Neural cell (in vitro differentiated cells): ENCODE measurements around the gene SSX2IP. TPM values are rescaled to one million over a fixed set of nuclear protein-coding genes. Genes with fewer than 3 reads are reported as not detected.

ENCODE experiments used
- H2AFZ ChIP-seq: fragments of 200-600, 300-800 bp; sonication (generic), shearing (Covaris generic); 2 replicates; pipeline ENCODE4 v1.6.0; 2014; ENCODE audit warnings: low read depth, mild to moderate bottlenecking, antibody characterized with exemption, low read length, moderate library complexity
- H3F3A ChIP-seq: fragments of 200-600 bp; shearing (Covaris generic); 2 replicates; pipeline ENCODE4 v1.6.1; 2016; ENCODE audit warnings: mild to moderate bottlenecking, moderate library complexity, mixed read lengths, antibody characterized with exemption, low read length; ENCODE audit not compliant: insufficient read depth, poor library complexity, severe bottlenecking
- H3K27ac ChIP-seq: fragments of 200-600, 300-800 bp; sonication (generic), shearing (Covaris generic); 2 replicates; pipeline ENCODE4 v1.5.1; 2014; ENCODE audit warnings: mild to moderate bottlenecking, low read length, moderate library complexity
- H3K27me3 ChIP-seq: fragments of 300-800, 200-600 bp; sonication (generic), shearing (Covaris generic); 2 replicates; pipeline ENCODE4 v1.6.0; 2014; ENCODE audit warnings: mild to moderate bottlenecking, low read depth, low read length, moderate library complexity; ENCODE audit not compliant: insufficient read depth
- H3K36me3 ChIP-seq: fragments of 300-800, 200-600 bp; sonication (generic), shearing (Covaris generic); 2 replicates; pipeline ENCODE4 v1.5.1; 2014; ENCODE audit warnings: mild to moderate bottlenecking, antibody characterized with exemption, low read length, moderate library complexity; ENCODE audit not compliant: insufficient read depth
- H3K4me2 ChIP-seq: fragments of 300-800, 200-600 bp; sonication (generic), shearing (Covaris generic); 2 replicates; pipeline ENCODE4 v1.6.0; 2014; ENCODE audit warnings: mild to moderate bottlenecking, low read length
- H3K4me3 ChIP-seq: fragments of 300-800, 200-600 bp; sonication (generic), shearing (Covaris generic); 2 replicates; pipeline ENCODE4 v1.5.1; 2014; ENCODE audit warnings: mild to moderate bottlenecking, low read length, moderate library complexity
- H3K79me2 ChIP-seq: fragments of 200-600 bp; shearing (Covaris generic); replicated peaks from 2 replicates; pipeline ENCODE4 v1.6.0; 2014; ENCODE audit warnings: mild to moderate bottlenecking, low read length, moderate library complexity; ENCODE audit not compliant: insufficient read depth
- H3K9ac ChIP-seq: fragments of 300-800, 200-600 bp; sonication (generic), shearing (Covaris generic); 2 replicates; pipeline ENCODE4 v1.6.1; 2016; ENCODE audit warnings: mild to moderate bottlenecking, low read length, mixed read lengths
- H3K9me2 ChIP-seq: fragments of 200-600 bp; shearing (Covaris generic); 2 replicates; pipeline ENCODE4 v1.6.1; 2016; ENCODE audit warnings: mild to moderate bottlenecking, low read length, mixed read lengths; ENCODE audit not compliant: insufficient read depth
- H3K9me3 ChIP-seq: fragments of 200-600, 300-800 bp; sonication (generic), shearing (Covaris generic); 2 replicates; pipeline ENCODE4 v1.6.1; 2016; ENCODE audit warnings: mild to moderate bottlenecking, mixed run types, low read length, moderate library complexity, mixed read lengths
- H4K20me1 ChIP-seq: fragments of 200-600 bp; shearing (Covaris generic); 2 replicates; pipeline ENCODE4 v1.6.1; 2016; ENCODE audit warnings: mild to moderate bottlenecking, mixed run types; ENCODE audit not compliant: insufficient read depth
- CTCF ChIP-seq: fragments of 450-650 bp; IDR thresholded peaks from 2 replicates; pipeline ENCODE4 v1.5.1; 2014; ENCODE audit warnings: antibody characterized with exemption, mild to moderate bottlenecking, moderate library complexity; ENCODE audit not compliant: poor library complexity, severe bottlenecking
- EP300 ChIP-seq: fragments of 450-650 bp; conservative IDR thresholded peaks from 2 replicates; pipeline ENCODE4 v1.6.1; 2014; ENCODE audit warnings: antibody characterized with exemption, mild to moderate bottlenecking, moderate library complexity; ENCODE audit not compliant: poor library complexity, severe bottlenecking
- MXI1 ChIP-seq: fragments of 450-650 bp; conservative IDR thresholded peaks from 2 replicates; pipeline ENCODE4 v1.6.1; 2014; ENCODE audit warnings: antibody characterized with exemption, mild to moderate bottlenecking; ENCODE audit not compliant: poor library complexity, severe bottlenecking
- POLR2AphosphoS5 ChIP-seq: IDR thresholded peaks from 2 replicates; pipeline ENCODE4 v1.6.1; 2012
- RAD21 ChIP-seq: fragments of 450-650 bp; conservative IDR thresholded peaks from 2 replicates; pipeline ENCODE4 v1.6.1; 2014; ENCODE audit warnings: antibody characterized with exemption, mild to moderate bottlenecking, moderate library complexity
- REST ChIP-seq: IDR thresholded peaks from 2 replicates; pipeline ENCODE4 v1.6.1; 2012; ENCODE audit warnings: borderline replicate concordance
- SMC3 ChIP-seq: fragments of 450-650 bp; conservative IDR thresholded peaks from 2 replicates; pipeline ENCODE4 v1.6.1; 2014; ENCODE audit warnings: antibody characterized with exemption, mild to moderate bottlenecking, moderate library complexity; ENCODE audit not compliant: poor library complexity
- TAF1 ChIP-seq: IDR thresholded peaks from 2 replicates; pipeline ENCODE4 v1.6.1; 2012; ENCODE audit warnings: low read depth
- polyA plus RNA-seq: library from polyadenylated mRNA; depleted of rRNA; stranded (reverse); fragments of >200 nt; gene quantifications from 2 replicates; pipeline ENCODE4 v1.2.3, GENCODE V29; 2014

SSX2IP gene
- polyA plus RNA-seq, 1 donor from 2014 or later = 21.7 TPM

GRCh38 chr1:84620720-84621313 is 69.4 kb downstream of the SSX2IP start:
- Histone ChIP-seq H4K20me1 (no peaks in the 10 kb centered on the region), H3K4me3 (peak overlapping the region; percentile 58), H3K79me2 (no peaks in the 10 kb centered on the region), H3K27ac (no peak overlapping the region), H2AFZ (no peak overlapping the region), H3K4me2 (no peak overlapping the region), H3K9me3 (no peaks in the 10 kb centered on the region), H3K9ac (no peak overlapping the region), H3K36me3 (no peaks in the 10 kb centered on the region), H3K27me3 (no peaks in the 10 kb centered on the region), H3F3A (no peaks in the 10 kb centered on the region), H3K9me2 (no peaks in the 10 kb centered on the region)
- TF ChIP-seq TAF1 (no peak), CTCF (peak; percentile 64), RAD21 (peak; percentile 49), MXI1 (no peak), POLR2AphosphoS5 (no peak), SMC3 (peak; percentile 45), REST (no peak)

DNA sequence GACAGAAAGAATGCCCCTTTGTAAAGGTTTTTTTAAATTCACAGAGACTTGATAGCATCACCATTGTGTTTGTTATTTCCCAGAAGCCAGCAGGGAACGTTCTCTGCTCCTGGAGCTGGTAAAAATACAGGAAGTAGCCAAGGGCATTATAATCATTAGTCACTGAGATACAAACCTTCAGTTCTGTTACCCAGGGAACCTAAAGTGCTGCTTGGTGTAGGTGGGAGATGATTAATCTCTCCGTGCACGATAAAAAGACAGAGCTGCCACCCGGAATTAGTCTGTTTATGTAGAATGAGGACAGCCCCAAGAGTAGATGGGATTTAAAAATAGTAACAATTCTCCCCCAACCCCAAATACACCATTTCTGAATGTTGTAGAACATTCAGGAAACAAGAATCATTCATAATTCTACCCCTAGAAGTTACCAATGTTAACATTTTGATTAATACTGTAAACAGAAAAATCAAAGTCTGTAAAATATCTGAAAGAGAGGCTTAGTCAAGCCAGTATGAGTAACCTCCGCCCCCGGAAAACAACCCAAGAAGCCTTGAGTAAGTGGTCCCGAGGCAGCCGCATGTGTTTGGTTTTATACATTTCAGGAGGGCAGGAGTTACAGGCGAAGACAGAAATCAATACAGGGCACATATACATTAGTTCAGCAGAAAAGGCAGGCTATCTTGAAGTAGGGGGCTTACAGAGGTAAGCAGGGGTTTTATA is 70.7 kb downstream of the SSX2IP start:
- peak; percentile 21 for TF ChIP-seq POLR2AphosphoS5
- TF ChIP-seq EP300 = no peak

More for the DNA sequence above, 70.7 kb downstream of the SSX2IP start:
- Histone ChIP-seq H4K20me1 (no peaks in the 10 kb centered on the region), H3K9me2 (no peaks in the 10 kb centered on the region), H3K4me2 (no peak overlapping the region), H3F3A (no peaks in the 10 kb centered on the region), H3K27me3 (no peaks in the 10 kb centered on the region), H2AFZ (no peak overlapping the region), H3K9me3 (no peaks in the 10 kb centered on the region), H3K27ac (peak overlapping the region; percentile 45), H3K4me3 (peak overlapping the region; percentile 1), H3K36me3 (no peaks in the 10 kb centered on the region), H3K79me2 (no peaks in the 10 kb centered on the region), H3K9ac (no peak overlapping the region)
